Esophagus (tissue), 2 donors: ENCODE data around the gene ABCC5. TPM values are rescaled to one million over a fixed set of nuclear protein-coding genes. Genes with fewer than 3 reads are reported as not detected.
"Not testable (repeated sequence)": the region's sequence is repeated elsewhere in the genome, so short reads cannot be mapped to it uniquely, and the experiment has no call there.

Source experiments
- H3K27ac ChIP-seq, 2 donors: one replicate each; pipeline ENCODE4 v1.5.1; 2013; ENCODE audit warnings: low read depth in 2 of 2, mild to moderate bottlenecking in 2 of 2, inconsistent platforms in 1 of 2, low read length in 1 of 2, moderate library complexity in 1 of 2
- H3K27me3 ChIP-seq, 2 donors: one replicate each; pipeline ENCODE4 v1.6.1; 2013; ENCODE audit warnings: low read length in 2 of 2, control low read depth in 1 of 2, mild to moderate bottlenecking in 1 of 2; ENCODE audit not compliant: insufficient read depth in 2 of 2, control insufficient read depth in 1 of 2
- H3K36me3 ChIP-seq, 2 donors: one replicate each; pipeline ENCODE4 v1.6.1; 2013; ENCODE audit warnings: low read length in 1 of 2; ENCODE audit not compliant: control insufficient read depth in 2 of 2, insufficient read depth in 2 of 2
- H3K4me1 ChIP-seq, 2 donors: one replicate each; pipeline ENCODE4 v1.6.1; 2013; ENCODE audit warnings: low read length in 1 of 2; ENCODE audit not compliant: control insufficient read depth in 2 of 2, insufficient read depth in 2 of 2
- H3K4me3 ChIP-seq, 2 donors: one replicate each; pipeline ENCODE4 v1.5.1; 2013; ENCODE audit warnings: low read length in 2 of 2, mild to moderate bottlenecking in 2 of 2, low read depth in 1 of 2, moderate library complexity in 1 of 2
- H3K9me3 ChIP-seq, 2 donors: one replicate each; pipeline ENCODE4 v1.6.1; 2013; ENCODE audit warnings: mild to moderate bottlenecking in 2 of 2, low read depth in 1 of 2, low read length in 1 of 2, moderate library complexity in 1 of 2; ENCODE audit not compliant: control insufficient read depth in 2 of 2, insufficient read depth in 1 of 2
- WGBS, 2 donors: extraction: QIAGEN DNeasy Blood & Tissue Kit; methylation state at CpG; one replicate each; pipeline ENCODE4 v1.1.7; 2013; 5-methylcytosine and 5-hydroxymethylcytosine counted together
- polyA plus RNA-seq, 2 donors: library from polyadenylated mRNA; stranded (reverse); fragments of 200-250 nt; gene quantifications; one replicate each; pipeline ENCODE4 v1.2.3, GENCODE V29; 2013
- donor health status: healthy with polysubstance abuse.
- donor health status: Bipolar disorder and iron deficiency.

The ABCC5 gene
- polyA plus RNA-seq, 2 donors: 19.2 to 56.0 TPM

GRCh38 chr3:184039414-184039813, 21.7 kb upstream of the ABCC5 start:
- 30 to 46% methylated on average over 5 of the region's 5 CpGs for WGBS, 2 donors
- H3K36me3 ChIP-seq: no peaks in the 10 kb centered on the region
- H3K4me1 ChIP-seq: peaks cover 0 to 4% of the 10 kb centered on the region in 2 donors
- H3K4me3 ChIP-seq: no peak overlapping the region
- H3K27ac ChIP-seq: peak overlapping the region in 1 of 2 donors; percentile 19
- H3K9me3 ChIP-seq: no peaks in the 10 kb centered on the region
- no peaks in the 10 kb centered on the region for H3K27me3 ChIP-seq

DNA sequence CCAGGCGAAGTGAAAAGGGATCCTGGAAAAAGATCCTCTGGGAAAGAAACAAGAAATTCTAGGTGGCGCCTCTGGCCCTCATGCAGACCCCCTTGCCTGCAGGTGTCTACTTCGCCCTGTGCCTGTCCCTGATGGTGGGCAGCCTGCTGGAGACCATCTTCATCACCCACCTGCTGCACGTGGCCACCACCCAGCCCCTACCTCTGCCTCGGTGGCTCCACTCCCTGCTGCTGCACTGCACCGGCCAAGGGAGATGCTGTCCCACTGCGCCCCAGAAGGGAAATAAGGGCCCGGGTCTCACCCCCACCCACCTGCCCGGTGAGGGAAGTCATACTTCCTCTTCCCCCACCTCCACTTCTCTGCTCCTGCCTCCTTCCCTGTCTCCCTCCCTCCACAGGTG, 20.6 kb upstream of the ABCC5 start:
- WGBS, 2 donors: 77 to 82% methylated on average over 9 of the region's 9 CpGs
- not testable (repeated sequence) for H3K9me3 ChIP-seq, H3K4me3 ChIP-seq, H3K36me3 ChIP-seq, H3K4me1 ChIP-seq, H3K27ac ChIP-seq, H3K27me3 ChIP-seq

- H3K27ac ChIP-seq: no peak overlapping the region
- H3K36me3 ChIP-seq: no peaks in the 10 kb centered on the region
- H3K27me3 ChIP-seq: no peaks in the 10 kb centered on the region
- no peaks in the 10 kb centered on the region for H3K9me3 ChIP-seq
- H3K4me1 ChIP-seq: peaks cover 0 to 4% of the 10 kb centered on the region in 2 donors
- 69 to 75% methylated on average over 7 of the region's 7 CpGs for WGBS, 2 donors
- no peak overlapping the region for H3K4me3 ChIP-seq
Observed at GRCh38 chr3:184037816-184038215, 20.1 kb upstream of the ABCC5 start.

DNA sequence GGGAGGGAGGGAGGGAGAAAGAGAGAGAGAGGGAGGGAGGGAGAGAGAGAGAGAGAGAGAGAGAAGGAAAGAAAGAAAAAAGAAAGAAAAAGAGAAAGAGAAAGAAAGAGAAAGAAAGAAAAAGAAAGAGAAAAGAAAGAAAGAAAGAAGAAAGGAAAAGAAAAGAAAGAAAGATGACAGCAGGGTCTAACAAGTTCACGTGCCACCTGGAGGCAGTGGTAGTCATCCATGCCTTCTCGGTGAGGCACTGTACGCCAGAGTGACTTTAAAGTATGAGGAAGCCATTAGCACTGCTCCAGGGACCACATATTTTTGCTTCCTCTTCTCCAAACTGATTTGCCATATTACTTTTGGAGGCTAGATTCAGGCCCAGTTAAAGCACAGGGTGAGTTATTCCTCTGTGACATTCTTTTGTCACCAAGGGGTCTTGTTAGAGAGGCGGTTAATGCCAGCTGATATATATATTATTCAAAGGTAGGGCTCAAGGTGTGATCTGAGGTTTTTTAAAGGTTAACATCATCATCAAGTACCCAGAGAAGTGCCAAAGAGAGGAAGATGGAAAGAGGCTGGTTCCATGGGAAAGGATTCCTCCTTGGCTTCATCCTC, 13.6 kb upstream of the ABCC5 start, which contains the start of gene HTR3D:
HTR3D (plus strand) TSS at position 556 of the 606 bp plus-strand sequence; CDS start at position 556, 0 bp downstream.
- 54 to 55% methylated on average over 4 of the region's 4 CpGs for WGBS, 2 donors
- H3K9me3 ChIP-seq: no peaks in the 10 kb centered on the region
- H3K27ac ChIP-seq: no peak within 1 kb of the TSS
- no peak within 1 kb of the TSS for H3K4me3 ChIP-seq
- H3K36me3 ChIP-seq: no peaks in the 10 kb centered on the region
- H3K4me1 ChIP-seq: peaks cover 0 to 5% of the 10 kb centered on the region in 2 donors
- no peaks in the 10 kb centered on the region for H3K27me3 ChIP-seq

DNA sequence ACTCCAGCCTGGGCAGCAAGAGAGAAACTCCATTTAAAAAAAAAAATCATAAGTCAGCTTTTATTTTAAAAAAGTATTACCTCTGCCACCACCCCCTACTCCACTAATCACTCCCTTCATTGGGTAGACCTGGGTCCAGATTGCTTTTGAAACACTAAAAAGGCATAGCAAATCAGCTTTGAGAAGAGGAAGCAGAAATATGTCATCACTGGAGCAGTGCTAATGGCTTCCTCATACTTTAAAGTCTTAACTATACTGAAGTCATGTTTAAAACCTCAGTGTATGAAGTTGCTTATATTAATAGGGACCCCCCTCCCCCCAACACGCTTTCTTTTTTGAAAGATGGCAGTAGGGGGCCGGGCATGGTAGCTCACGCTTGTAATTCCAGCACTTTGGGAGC, 12.9 kb upstream of the ABCC5 start:
- H3K27me3 ChIP-seq: no peaks in the 10 kb centered on the region
- WGBS, 2 donors: 80 to 86% methylated on average over 3 of the region's 3 CpGs
- no peak overlapping the region for H3K4me3 ChIP-seq

DNA sequence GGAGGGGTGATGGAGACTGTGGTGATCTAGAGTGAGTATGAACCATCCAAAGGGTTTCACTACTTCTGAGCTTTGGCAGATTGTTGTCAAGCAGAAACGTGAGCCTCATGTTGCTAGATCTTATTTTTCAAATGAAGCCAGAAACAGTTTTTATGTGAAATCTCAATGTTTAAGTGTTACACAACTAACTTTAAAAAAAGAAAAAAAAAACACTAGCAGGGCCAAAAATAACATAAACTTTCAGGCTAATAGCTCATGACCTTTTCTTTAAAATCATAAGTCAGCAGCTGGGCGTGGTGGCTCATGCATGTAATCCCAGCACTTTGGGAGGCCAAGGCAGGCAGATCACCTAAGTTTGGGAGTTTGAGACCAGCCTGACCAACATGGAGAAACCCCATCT, 11.8 kb upstream of the ABCC5 start:
- whole genome bisulfite sequencing, 2 donors: 58 to 67% methylated on average over 2 of the region's 2 CpGs
- H3K36me3 ChIP-seq: no peaks in the 10 kb centered on the region
- H3K9me3 ChIP-seq: no peaks in the 10 kb centered on the region
- no peak overlapping the region for H3K4me3 ChIP-seq
- H3K27me3 ChIP-seq: no peaks in the 10 kb centered on the region
- peaks cover 0 to 5% of the 10 kb centered on the region in 2 donors for H3K4me1 ChIP-seq
- no peak overlapping the region for H3K27ac ChIP-seq

More for the DNA sequence above, 12.9 kb upstream of the ABCC5 start:
- H3K27ac ChIP-seq: no peak overlapping the region
- H3K4me1 ChIP-seq: peaks cover 0 to 5% of the 10 kb centered on the region in 2 donors
- no peaks in the 10 kb centered on the region for H3K9me3 ChIP-seq
- H3K36me3 ChIP-seq: no peaks in the 10 kb centered on the region

- H3K27ac ChIP-seq, H3K4me3 ChIP-seq, H3K9me3 ChIP-seq, H3K27me3 ChIP-seq, H3K36me3 ChIP-seq, H3K4me1 ChIP-seq: not testable (repeated sequence)
- 67 to 89% methylated on average over 1 of the region's 1 CpG for WGBS, 2 donors
Observed at GRCh38 chr3:184028275-184028890, 10.7 kb upstream of the ABCC5 start.

- H3K4me1 ChIP-seq, H3K27ac ChIP-seq, H3K9me3 ChIP-seq, H3K4me3 ChIP-seq, H3K36me3 ChIP-seq, H3K27me3 ChIP-seq: not testable (repeated sequence)
- 61 to 73% methylated on average over 5 of the region's 5 CpGs for WGBS, 2 donors
Observed at GRCh38 chr3:184025256-184025655, 7.6 kb upstream of the ABCC5 start.

- no peak overlapping the region for H3K4me3 ChIP-seq
- peaks cover 0 to 5% of the 10 kb centered on the region in 2 donors for H3K4me1 ChIP-seq
- H3K36me3 ChIP-seq: no peaks in the 10 kb centered on the region
- H3K9me3 ChIP-seq: no peaks in the 10 kb centered on the region
- no peaks in the 10 kb centered on the region for H3K27me3 ChIP-seq
- no peak overlapping the region for H3K27ac ChIP-seq
- 49 to 65% methylated on average over 7 of the region's 7 CpGs for WGBS, 2 donors
Observed at GRCh38 chr3:184022323-184022722, 4.6 kb upstream of the ABCC5 start.

DNA sequence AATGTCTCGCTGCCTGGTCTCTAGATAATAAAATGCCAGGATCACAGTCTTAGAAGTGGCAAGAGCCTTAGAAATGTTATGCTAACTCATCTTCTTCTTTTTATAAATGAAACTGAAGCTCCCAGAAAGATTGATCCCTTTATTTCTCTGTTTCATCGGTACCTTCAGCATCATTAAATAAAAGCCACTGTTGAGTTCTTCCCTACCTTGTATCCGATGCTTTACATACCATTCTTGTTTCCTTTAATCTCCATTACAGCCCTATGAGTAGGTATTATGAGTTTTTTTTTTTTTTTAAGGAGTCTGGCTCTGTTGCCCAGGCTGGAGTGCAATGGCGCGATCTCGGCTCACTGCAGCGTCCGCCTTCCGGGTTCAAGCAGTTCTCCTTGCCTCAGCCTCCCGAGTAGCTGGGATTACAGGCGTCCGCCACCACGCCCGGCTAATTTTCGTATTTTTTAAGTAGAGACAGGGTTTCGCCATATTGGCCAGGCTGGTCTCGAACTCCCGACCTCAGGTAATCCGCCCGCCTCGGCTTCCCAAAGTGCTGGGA, 815 bp upstream of the ABCC5 start:
- H3K36me3 ChIP-seq: no peaks in the 10 kb centered on the region
- 89 to 90% methylated on average over 21 of the region's 21 CpGs for WGBS, 2 donors

More for the DNA sequence above, 815 bp upstream of the ABCC5 start:
- Histone ChIP-seq H3K27ac (peak overlapping the region in 1 of 2 donors; percentile 60), H3K27me3 (no peaks in the 10 kb centered on the region), H3K9me3 (no peaks in the 10 kb centered on the region), H3K4me1 (no peaks in the 10 kb centered on the region), H3K4me3 (peak overlapping the region; percentile 87 to 94)
